Fibroblast of skin of back (primary cell): Measurements from ENCODE around the gene PUS3.

Source experiments
- DNase-seq: peaks from one replicate; pipeline ENCODE4 v3.0.0-alpha.2; 2013

PUS3 gene

DNA sequence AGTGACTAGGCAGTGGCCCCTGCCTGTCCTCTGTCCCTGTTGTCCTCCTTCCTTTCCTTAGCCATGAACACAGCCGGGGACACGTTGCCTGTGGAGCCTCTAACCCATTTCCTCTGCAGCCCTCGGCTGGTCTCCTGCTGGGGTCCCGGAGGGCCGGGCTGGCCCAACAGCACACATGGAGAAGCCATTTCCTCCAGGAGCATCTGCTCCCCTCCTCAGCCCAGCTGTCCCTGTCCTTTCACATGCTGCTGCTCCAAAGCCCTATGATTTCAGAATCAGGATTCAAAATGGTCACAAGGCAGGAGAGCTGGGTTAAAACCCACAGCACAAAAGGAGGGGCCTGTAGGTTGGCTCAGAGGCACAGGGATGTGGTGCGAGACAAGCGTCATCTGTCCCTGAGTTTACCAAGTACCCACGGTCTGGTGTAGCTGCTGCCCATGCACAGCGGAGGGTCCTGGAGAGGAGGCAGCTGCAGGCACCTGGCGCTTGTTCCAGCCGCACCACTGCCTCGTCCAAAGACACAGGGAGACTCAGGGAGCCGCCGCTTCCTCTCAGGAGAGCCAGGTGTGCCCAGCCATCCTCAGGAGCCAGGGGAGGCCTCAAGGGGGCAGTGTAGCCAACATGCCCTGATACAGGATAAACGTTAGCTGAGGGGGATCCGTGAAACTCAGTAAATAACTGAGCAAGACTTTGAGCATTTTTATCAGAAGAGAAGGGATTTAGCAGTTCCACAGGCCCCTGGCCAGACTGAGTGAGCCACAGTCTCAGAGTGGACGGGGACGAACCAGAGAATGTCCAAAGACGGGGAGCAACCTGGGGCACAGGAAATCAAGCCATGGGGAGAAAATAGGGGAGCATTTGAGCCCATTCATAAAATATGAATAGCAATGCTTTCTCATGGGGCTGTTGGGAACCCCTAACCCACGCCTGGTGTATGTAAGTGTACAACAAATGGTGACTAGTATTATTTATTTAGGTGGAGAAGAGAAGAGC, 38.9 kb upstream of the PUS3 start:
- peak; percentile 21 for DNase-seq

- DNase-seq: no peak
Observed at GRCh38 chr11:125941267-125941618, 38.2 kb upstream of the PUS3 start.

GRCh38 chr11:125940145-125940544, 37.1 kb upstream of the PUS3 start:
- no peak for DNase-seq

DNA sequence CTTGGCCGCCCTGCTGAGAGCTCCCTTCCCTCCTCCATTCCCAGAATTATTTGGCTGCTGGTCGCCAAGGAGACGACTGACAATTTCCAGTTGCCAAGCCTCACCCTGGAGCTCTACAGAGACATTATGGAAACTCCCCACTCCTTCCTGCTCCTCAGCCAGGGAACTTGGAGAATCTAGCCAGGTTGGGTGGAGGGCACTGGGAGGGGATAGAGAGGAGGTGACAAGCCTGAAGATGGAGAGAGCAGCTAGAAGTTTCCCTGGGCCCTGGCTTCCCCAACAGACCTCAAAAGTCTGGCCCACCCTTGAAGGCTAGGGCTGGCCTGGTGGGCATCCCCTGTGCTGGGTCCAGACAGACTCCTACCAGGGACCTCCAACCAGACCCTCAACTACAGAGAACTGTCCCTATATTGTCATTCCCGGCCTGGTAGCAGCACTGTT, 36.1 kb upstream of the PUS3 start:
- DNase-seq: no peak

DNA sequence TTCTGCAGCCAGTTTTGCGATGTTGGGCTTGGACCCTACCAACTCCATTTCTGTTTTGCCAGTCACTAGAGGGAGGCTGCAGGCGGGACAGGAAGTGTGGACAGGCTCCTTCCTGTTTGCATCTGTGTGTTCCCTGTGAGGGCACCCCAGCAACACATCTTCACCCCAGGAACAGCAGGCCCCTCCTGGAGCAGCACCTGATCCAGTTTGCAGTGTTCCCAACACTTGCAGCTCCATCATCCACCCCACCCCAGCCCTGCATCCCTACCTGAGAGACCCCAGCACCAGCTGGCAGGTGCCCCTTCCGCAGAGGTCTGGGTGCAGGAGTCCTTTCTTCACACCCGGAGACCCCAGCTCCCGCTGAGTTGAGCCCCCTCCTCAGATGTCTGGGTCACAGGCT, 35.4 kb upstream of the PUS3 start:
- DNase-seq: no peak

DNA sequence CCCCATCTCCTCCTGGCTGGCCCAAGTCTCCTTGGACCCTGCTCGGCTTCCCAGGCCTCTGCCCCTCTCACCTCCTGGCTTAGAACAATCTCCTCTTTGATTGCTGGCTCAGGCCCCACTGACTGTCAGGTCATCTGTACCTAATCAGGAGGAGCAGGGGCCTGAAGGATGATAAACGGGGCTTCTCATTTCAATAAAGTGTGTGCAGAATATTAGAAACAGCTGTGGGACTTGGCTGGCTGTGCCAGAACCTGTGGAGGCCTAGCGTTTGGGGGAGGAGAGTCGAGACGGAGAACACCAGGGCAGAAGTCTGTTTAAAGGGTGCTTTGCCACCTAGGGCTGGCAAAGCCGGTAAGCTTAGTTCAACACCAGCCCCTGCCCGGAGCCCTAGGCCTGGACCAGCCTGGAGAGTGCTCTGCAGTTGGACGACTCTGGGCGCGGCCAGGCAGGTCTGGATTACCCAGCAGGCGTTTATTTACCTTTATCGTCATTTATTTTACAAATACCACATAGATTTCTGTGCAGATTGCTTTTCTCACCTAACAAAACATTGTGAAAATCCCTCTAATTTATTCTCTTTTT, 32.7 kb upstream of the PUS3 start:
- DNase-seq: no peak

DNA sequence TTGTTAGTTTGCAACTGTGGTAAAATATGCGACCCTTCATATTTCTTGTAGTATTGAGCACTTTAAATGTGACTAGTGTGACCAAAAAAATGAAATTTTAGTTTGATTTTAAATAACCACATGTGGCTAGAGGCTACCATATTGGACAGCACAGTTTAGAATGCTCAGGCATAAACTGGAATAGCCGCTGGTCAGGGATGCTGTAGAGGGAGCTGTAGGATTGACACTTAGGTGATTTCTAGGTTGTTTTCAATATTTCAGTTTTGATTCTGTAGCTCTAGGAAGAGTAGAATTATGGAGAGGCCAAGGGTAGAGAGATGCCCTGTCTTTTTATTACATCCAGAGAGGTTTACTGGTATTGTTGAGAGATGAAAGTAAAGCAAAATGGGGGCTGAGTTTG, 32.0 kb upstream of the PUS3 start:
- DNase-seq: no peak

DNA sequence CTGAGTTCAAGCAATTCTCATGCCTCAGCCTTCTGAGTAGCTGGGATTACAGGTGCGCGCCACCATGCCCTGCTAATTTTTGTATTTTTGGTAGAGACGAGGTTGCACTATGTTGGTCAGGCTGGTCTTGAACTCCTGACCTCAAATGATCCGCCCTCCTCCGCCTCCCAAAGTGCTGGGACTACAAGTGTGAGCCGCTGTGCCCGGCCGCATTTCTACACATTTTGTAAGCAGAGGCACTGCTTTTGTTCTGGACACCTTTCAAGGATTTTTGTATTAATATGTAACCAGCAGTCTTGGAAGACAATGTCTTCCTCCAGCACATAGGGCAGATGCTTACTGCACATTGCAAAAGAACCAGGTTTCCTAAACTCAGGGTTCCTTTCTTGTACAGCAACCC, 31.5 kb upstream of the PUS3 start:
- DNase-seq: no peak

- DNase-seq: no peak
Observed at GRCh38 chr11:125933030-125933813, 30.2 kb upstream of the PUS3 start.

- no peak for DNase-seq
Observed at GRCh38 chr11:125932301-125932700, 29.3 kb upstream of the PUS3 start.

DNA sequence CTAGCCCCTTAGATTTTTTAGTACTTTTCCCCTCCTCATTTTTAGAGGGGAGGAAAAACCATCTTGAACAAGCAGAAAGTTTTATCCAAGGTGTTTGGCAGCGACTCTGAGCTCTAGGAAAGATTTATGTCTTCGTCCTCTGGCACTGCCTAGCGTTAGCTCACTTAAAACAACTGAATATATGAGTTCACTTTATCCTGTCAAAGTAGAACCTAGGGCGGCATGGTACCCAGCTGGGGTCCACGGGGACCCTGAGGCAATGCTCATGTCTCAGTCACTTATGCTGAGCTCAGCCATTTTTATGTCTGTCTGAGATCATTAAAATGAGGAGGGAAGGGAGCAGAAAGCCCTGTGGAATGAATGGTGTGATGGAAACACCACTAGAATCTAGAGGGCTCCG, 28.7 kb upstream of the PUS3 start:
- DNase-seq: no peak

DNA sequence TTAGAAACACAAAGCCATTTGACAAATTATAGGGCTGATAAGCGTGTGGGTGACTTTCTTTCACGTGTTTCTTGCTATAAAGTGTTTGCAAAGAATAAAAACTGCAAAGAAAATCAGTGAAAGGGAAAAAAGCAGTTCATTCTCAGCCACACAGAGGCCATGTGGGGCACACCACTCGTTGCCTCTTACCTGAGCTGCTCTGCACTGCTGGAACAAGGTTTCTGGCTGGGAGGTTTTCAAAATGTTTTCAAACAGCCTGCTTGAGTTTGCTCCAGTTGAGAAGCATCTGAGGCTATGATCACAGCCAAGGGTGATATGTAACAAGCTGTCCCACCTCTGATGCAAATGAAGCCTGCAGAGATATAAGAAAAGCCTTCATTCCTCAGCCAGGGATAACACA, 28.1 kb upstream of the PUS3 start:
- no peak for DNase-seq

DNA sequence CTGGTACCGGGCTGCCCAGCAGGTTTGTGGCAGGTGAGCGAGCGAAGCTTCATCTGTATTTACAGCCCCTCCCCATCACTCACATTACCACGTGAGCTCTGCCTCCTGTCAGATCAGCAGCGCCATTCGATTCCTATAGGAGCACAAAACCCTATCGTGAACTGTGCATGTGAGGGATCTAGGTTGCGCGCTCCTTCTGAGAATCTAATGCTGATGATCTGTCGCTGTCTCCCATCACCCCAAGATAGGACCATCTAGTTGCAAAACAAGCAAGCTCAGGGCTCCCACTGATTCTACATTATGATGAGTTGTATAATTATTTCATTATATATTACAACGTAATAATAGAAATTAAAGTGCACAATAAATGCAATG, 27.1 kb upstream of the PUS3 start:
- DNase-seq: no peak

DNA sequence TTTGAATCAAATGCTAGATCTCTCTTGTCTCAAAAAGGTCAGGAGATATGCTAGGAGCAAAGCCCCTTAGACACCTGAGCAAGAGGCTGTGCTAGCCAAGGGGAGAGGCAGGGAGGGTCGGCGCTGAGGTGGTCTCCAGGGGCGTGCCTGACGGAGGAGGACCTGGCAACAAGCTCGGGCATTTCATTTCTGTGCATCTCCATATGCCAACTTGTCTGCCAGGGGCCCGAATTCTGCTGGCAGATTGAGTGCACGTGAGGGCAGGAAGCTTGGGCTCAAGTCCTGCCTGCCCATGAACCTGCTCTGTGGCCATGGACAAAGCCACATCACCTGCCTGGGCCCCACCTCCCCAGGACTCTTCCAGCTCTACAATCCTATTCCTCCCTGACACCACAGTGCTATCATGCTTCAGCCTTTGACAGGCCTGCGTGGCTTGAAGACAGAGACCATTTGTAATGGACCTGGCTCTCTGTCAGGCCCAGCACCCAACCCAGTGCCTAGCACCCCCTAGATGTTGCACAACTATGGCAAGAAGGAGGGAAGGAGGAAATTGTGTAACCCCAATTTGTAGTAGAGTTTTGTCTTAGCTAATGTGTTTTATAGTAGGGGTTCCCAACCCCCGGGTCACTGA, 26.6 kb upstream of the PUS3 start:
- DNase-seq: no peak

- no peak for DNase-seq
Observed at GRCh38 chr11:125926682-125927081, 23.7 kb upstream of the PUS3 start.

- no peak for DNase-seq
Observed at GRCh38 chr11:125925804-125926203, 22.8 kb upstream of the PUS3 start.

GRCh38 chr11:125925247-125925740, 22.3 kb upstream of the PUS3 start:
- DNase-seq: no peak

GRCh38 chr11:125924384-125925007, 21.5 kb upstream of the PUS3 start:
- DNase-seq: no peak

DNA sequence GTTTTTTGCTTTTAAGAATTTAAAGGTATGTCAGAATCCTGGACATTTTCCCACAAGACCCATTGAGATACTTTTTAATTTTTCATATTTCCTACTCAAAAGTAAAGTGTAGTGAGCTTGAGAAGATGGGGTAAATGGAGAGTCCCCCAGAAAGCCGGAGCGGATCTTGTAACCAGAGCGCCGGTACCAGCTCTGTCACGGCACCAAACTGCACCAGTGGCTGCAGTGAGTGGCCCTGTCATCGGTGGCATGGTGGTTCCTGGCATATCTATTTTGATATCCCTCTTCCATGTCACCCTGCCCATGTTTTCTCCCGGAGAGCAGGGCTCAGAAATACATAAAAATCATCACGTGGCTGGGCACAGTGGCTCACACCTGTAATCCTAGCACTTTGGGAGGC, 20.6 kb upstream of the PUS3 start:
- no peak for DNase-seq

DNA sequence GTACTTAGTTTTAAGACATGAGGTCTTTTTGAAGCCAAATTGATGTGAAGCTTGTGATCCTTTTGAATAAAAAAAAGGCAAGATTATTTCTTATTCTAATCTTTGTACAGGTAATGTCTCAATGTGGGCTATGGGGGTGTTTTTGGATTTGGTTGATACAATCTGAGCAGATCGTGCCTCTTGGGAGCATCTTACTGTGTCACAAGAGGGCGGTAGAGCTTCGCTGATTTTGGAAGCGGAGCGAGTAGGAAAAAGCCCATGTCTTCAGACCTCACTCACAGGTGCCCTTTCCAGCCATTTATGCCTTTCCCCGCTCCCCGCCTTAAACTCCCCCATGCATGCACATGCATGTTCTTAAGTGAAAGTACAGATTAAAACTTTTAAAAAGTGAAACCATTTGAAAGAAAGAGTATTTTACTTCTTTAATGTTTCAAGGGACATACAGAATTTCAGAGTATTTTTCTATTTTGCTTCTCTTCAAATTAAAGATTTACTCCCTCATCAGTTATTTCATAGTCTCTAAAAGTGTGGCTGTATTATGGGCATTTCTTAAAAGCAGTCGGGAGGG, 20.1 kb upstream of the PUS3 start:
- DNase-seq: peak; percentile 59

DNA sequence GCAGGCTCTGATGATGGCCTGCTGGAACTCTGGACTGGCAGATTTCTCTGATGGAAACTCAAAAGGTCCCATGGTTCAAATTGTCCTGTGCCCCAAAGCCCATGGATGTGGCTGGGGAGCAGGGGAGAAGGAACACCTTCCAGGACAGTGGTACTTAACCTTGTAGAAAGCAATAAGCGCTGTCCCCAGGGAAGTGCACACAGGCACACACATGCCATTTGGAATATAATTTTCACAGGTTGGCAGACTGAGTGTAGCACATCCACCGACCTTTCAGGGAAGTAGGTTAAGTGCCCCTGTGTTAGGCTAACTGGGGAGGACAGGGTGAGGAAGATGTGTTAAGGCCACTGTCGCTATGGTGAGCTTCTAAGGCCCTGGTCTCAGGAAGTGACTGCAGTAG, 19.1 kb upstream of the PUS3 start:
- no peak for DNase-seq

GRCh38 chr11:125921042-125921441, 18.0 kb upstream of the PUS3 start:
- DNase-seq: no peak
